ENCODE data around the gene CORO2B.

DNA sequence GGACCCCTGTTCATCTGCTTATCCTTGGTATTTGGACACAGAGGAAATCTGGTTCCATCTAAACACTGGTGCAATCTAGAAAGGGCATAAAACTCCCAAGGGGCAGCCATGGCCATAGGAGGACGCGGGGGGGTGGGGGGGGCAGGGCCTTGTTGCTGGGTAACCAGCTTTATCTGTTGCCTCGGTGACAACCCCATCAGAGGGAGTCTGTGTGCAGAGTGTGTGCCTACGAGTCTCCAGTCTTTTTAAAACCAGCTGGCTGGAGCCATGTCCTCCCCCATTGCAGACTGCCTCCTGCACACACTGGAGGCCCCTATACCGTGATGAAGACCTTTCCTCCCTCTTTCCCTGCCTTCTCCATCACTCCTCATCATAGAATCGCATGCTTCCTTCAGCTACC is 26.4 kb upstream of the CORO2B start:
- TF ChIP-seq, protein P1, sequence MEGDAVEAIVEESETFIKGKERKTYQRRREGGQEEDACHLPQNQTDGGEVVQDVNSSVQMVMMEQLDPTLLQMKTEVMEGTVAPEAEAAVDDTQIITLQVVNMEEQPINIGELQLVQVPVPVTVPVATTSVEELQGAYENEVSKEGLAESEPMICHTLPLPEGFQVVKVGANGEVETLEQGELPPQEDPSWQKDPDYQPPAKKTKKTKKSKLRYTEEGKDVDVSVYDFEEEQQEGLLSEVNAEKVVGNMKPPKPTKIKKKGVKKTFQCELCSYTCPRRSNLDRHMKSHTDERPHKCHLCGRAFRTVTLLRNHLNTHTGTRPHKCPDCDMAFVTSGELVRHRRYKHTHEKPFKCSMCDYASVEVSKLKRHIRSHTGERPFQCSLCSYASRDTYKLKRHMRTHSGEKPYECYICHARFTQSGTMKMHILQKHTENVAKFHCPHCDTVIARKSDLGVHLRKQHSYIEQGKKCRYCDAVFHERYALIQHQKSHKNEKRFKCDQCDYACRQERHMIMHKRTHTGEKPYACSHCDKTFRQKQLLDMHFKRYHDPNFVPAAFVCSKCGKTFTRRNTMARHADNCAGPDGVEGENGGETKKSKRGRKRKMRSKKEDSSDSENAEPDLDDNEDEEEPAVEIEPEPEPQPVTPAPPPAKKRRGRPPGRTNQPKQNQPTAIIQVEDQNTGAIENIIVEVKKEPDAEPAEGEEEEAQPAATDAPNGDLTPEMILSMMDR (IDR thresholded peaks at IDR 0.05): no peak
- no peak for TF ChIP-seq POLR2A (IDR thresholded peaks at IDR 0.05)
